H4 (cell line): ENCODE results near the gene CD46. TPM values are rescaled to one million over a fixed set of nuclear protein-coding genes. Genes with fewer than 3 reads are reported as not detected.

Experiments used
- total RNA-seq: library from RNA; depleted of rRNA; stranded (reverse); fragments of >200 nt; shearing (Covaris generic); gene quantifications from 2 replicates; pipeline ENCODE4 v1.2.3, GENCODE V29; 2014; rRNA removed

The CD46 gene
- total RNA-seq, 1 experiment from 2014 or later, result 55.6 TPM

Other genes starting within 250 kb of the CD46 start
- not detected in 2 replicates for gene CR1L, start 106.9 kb upstream of the CD46 start, total RNA-seq
- gene CD34, start 159.1 kb downstream of the CD46 start, total RNA-seq, result 0.06 TPM in 1 of 2 replicates, not detected in the other